IMR-90 (cell line): ENCODE measurements around the gene CDK6.

Source experiments
- FOS ChIP-seq: fragments of 150-350 bp; IDR thresholded peaks from 2 replicates; pipeline ENCODE4 v1.6.1; 2016; ENCODE audit warnings: low read depth, low read length
- TF ChIP-seq, protein P1 (sequence below): conservative IDR thresholded peaks from 2 replicates; pipeline ENCODE4 v1.5.1; 2012; ENCODE audit warnings: mild to moderate bottlenecking, low read depth, low read length, improper control_type of control experiment

DNA sequence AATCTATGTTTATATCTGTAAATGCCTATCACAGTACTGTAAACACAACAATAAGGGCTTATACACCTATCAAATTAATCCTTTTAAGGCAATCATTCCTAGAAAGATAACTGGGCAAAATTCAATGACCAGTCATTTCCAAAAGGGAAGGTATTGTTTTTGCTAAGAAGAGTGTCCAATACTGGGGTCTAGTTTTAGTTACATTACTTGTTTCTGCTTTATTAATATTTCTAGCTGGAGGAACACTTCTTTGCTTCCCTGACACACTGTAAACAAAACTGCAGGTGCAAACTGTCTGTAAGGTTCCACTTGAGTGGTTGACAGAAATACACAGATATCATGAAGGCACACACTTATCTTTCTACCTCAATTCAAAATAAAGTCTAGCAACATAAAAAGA, 162.0 kb downstream of the CDK6 start:
- TF ChIP-seq, protein P1, sequence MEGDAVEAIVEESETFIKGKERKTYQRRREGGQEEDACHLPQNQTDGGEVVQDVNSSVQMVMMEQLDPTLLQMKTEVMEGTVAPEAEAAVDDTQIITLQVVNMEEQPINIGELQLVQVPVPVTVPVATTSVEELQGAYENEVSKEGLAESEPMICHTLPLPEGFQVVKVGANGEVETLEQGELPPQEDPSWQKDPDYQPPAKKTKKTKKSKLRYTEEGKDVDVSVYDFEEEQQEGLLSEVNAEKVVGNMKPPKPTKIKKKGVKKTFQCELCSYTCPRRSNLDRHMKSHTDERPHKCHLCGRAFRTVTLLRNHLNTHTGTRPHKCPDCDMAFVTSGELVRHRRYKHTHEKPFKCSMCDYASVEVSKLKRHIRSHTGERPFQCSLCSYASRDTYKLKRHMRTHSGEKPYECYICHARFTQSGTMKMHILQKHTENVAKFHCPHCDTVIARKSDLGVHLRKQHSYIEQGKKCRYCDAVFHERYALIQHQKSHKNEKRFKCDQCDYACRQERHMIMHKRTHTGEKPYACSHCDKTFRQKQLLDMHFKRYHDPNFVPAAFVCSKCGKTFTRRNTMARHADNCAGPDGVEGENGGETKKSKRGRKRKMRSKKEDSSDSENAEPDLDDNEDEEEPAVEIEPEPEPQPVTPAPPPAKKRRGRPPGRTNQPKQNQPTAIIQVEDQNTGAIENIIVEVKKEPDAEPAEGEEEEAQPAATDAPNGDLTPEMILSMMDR: no peak
- no peak for TF ChIP-seq FOS
